Measurements from ENCODE around the gene TINAG.
"Not testable (repeated sequence)": the region's sequence is repeated elsewhere in the genome, so short reads cannot be mapped to it uniquely, and the experiment has no call there.

Gene TINAG

GRCh38 chr6:54308986-54309315, 710 bp downstream of the TINAG start:
- no peak for DNase-seq (ENCODE audit: low read depth)

- DNase-seq (ENCODE audit: low read depth): no peak
These were observed 2.3 kb downstream of the TINAG start for GRCh38 chr6:54310377-54311152.

GRCh38 chr6:54315656-54316055, 7.4 kb downstream of the TINAG start:
- no peak for DNase-seq (ENCODE audit: low read depth)

GRCh38 chr6:54320871-54321270, 12.6 kb downstream of the TINAG start:
- DNase-seq (ENCODE audit: low read depth): no peak

- no peak for DNase-seq (ENCODE audit: low read depth)
These were observed 19.4 kb downstream of the TINAG start for GRCh38 chr6:54327631-54328030.

GRCh38 chr6:54331571-54331970, 23.3 kb downstream of the TINAG start:
- DNase-seq (ENCODE audit: low read depth): not testable (repeated sequence)

- no peak for DNase-seq (ENCODE audit: low read depth)
These were observed 27.6 kb downstream of the TINAG start for GRCh38 chr6:54335871-54336270.

- DNase-seq (ENCODE audit: low read depth): no peak
These were observed 45.7 kb downstream of the TINAG start for GRCh38 chr6:54353975-54354374.

- no peak for DNase-seq (ENCODE audit: low read depth)
These were observed 46.4 kb downstream of the TINAG start for GRCh38 chr6:54354608-54355007.

- no peak for DNase-seq (ENCODE audit: low read depth)
These were observed 48.9 kb downstream of the TINAG start for GRCh38 chr6:54357141-54357540.

- DNase-seq (ENCODE audit: low read depth): no peak
These were observed 52.9 kb downstream of the TINAG start for GRCh38 chr6:54361188-54361587.

GRCh38 chr6:54361734-54362133, 53.5 kb downstream of the TINAG start:
- DNase-seq (ENCODE audit: low read depth): no peak

- DNase-seq (ENCODE audit: low read depth): no peak
These were observed 58.6 kb downstream of the TINAG start for GRCh38 chr6:54366667-54367327.

GRCh38 chr6:54377776-54378175, 69.5 kb downstream of the TINAG start:
- DNase-seq (ENCODE audit: low read depth): no peak

- no peak for DNase-seq (ENCODE audit: low read depth)
These were observed 78.1 kb downstream of the TINAG start for GRCh38 chr6:54386295-54386694.

GRCh38 chr6:54390362-54390761, 82.1 kb downstream of the TINAG start:
- DNase-seq (ENCODE audit: low read depth): no peak

GRCh38 chr6:54391577-54391976, 83.3 kb downstream of the TINAG start:
- DNase-seq (ENCODE audit: low read depth): no peak

- DNase-seq (ENCODE audit: low read depth): no peak
These were observed 94.9 kb downstream of the TINAG start for GRCh38 chr6:54403096-54403495.

GRCh38 chr6:54404791-54405190, 96.5 kb downstream of the TINAG start:
- no peak for DNase-seq (ENCODE audit: low read depth)

- DNase-seq (ENCODE audit: low read depth): no peak
These were observed 103.5 kb downstream of the TINAG start for GRCh38 chr6:54411767-54412166.

- DNase-seq (ENCODE audit: low read depth): no peak
These were observed 107.3 kb downstream of the TINAG start for GRCh38 chr6:54415517-54415916.

- no peak for DNase-seq (ENCODE audit: low read depth)
These were observed 111.6 kb downstream of the TINAG start for GRCh38 chr6:54419885-54420284.

GRCh38 chr6:54426995-54427394, 118.8 kb downstream of the TINAG start:
- DNase-seq (ENCODE audit: low read depth): no peak

- DNase-seq (ENCODE audit: low read depth): no peak
These were observed 119.2 kb downstream of the TINAG start for GRCh38 chr6:54427396-54427937.

Measured in activated T-cell treated with anti-CD3 and anti-CD28 coated beads for 48 hours (primary cell).